HepG2 (cell line): ENCODE results near the gene RPL23. TPM values are rescaled to one million over a fixed set of nuclear protein-coding genes. Genes with fewer than 3 reads are reported as not detected.

Source experiments
- ATF7-NPFF ChIP-seq: sonication (generic); formaldehyde crosslinking; IDR thresholded peaks from 2 replicates; pipeline ENCODE4 v1.8.1; 2023; ENCODE audit warnings: mild to moderate bottlenecking, low read depth, missing genetic modification reagents, moderate library complexity
- CEBPG ChIP-seq: IDR thresholded peaks from 2 replicates; pipeline ENCODE4 v1.6.1; 2016
- ERF ChIP-seq: IDR thresholded peaks from 2 replicates; pipeline ENCODE4 v1.6.1; 2018; ENCODE audit warnings: missing biosample characterization, missing genetic modification reagents
- GRHL1 ChIP-seq: sonication (generic); formaldehyde crosslinking; conservative IDR thresholded peaks from 2 replicates; pipeline ENCODE4 v1.8.0; 2022; ENCODE audit warnings: missing genetic modification reagents
- HNF1A ChIP-seq, 2 experiments: sonication (generic) in 1 of 2; formaldehyde crosslinking in 1 of 2; IDR thresholded peaks; 2 replicates each; pipeline versions ENCODE4 v1.4.0 to v1.6.1; 2016 to 2020; ENCODE audit warnings: borderline replicate concordance in 1 of 2, low read depth in 1 of 2, mild to moderate bottlenecking in 1 of 2, missing genetic modification reagents in 1 of 2
- HNF4A ChIP-seq: sonication (generic); formaldehyde crosslinking; IDR thresholded peaks from 2 replicates; pipeline ENCODE4 v1.4.0; 2020; ENCODE audit warnings: missing genetic modification reagents
- HOXA9 ChIP-seq: sonication (generic); formaldehyde crosslinking; IDR thresholded peaks from 2 replicates; pipeline ENCODE4 v1.8.1; 2022; ENCODE audit warnings: missing genetic modification reagents, mild to moderate bottlenecking, moderate library complexity, borderline replicate concordance
- KLF9 ChIP-seq: IDR thresholded peaks from 2 replicates; pipeline ENCODE4 v1.6.1; 2016; ENCODE audit warnings: low read depth
- MBNL3 ChIP-seq: fragments of 250-450 bp; sonication (Bioruptor Pico); conservative IDR thresholded peaks from 2 replicates; pipeline ENCODE4 v1.8.0; 2022; ENCODE audit warnings: mild to moderate bottlenecking, inconsistent platforms
- NR1H2 ChIP-seq: sonication (generic); formaldehyde crosslinking; IDR thresholded peaks from 2 replicates; pipeline ENCODE4 v1.8.1; 2022; ENCODE audit warnings: low read depth, missing genetic modification reagents, borderline replicate concordance
- POLR2AphosphoS2 ChIP-seq: IDR thresholded peaks from 2 replicates; pipeline ENCODE4 v1.6.1; 2011; ENCODE audit warnings: low read depth, low read length, improper control_type of control experiment
- RAD21 ChIP-seq: fragments of 450-650 bp; formaldehyde crosslinking; IDR thresholded peaks from 2 replicates; pipeline ENCODE4 v1.5.0; 2020; ENCODE audit warnings: mild to moderate bottlenecking
- SYNCRIP ChIP-seq: fragments of 200-400 bp; formaldehyde crosslinking; IDR thresholded peaks from 2 replicates; pipeline ENCODE4 v1.6.1; 2018; ENCODE audit warnings: mild to moderate bottlenecking, low read depth, low read length; ENCODE audit not compliant: insufficient read depth
- ZBTB33 ChIP-seq: sonication (generic); formaldehyde crosslinking; IDR thresholded peaks from 2 replicates; pipeline ENCODE4 v1.4.0; 2020; ENCODE audit warnings: missing genetic modification reagents
- ZEB1 ChIP-seq: IDR thresholded peaks from 2 replicates; pipeline ENCODE4 v1.6.1; 2012; ENCODE audit warnings: mild to moderate bottlenecking, low read depth, inconsistent platforms; ENCODE audit not compliant: insufficient replicate concordance
- ZMYM3 ChIP-seq: sonication (generic); formaldehyde crosslinking; IDR thresholded peaks from 2 replicates; pipeline ENCODE4 v1.5.1; 2020; ENCODE audit warnings: mild to moderate bottlenecking, missing genetic modification reagents
- ZNF317 ChIP-seq: sonication (generic); formaldehyde crosslinking; IDR thresholded peaks from 2 replicates; pipeline ENCODE4 v1.5.0; 2020; ENCODE audit warnings: mild to moderate bottlenecking, missing genetic modification reagents
- polyA plus RNA-seq, 8 experiments: library from polyadenylated mRNA; depleted of rRNA in 3 of 8; stranded (reverse) in 7 of 8; unstranded in 1 of 8; fragments of >200 nt; fragmentation: Illumina TruSeq in 4 of 8; extraction: Trizol in 4 of 8; gene quantifications; 2 replicates each; pipeline versions ENCODE4 v1.2.1 to v1.2.3, GENCODE V29; 2011 to 2016; ENCODE audit warnings: low read depth in 4 of 8, missing spikeins in 1 of 8, mixed read lengths in 1 of 8; ENCODE audit not compliant: insufficient read depth in 1 of 8
- total RNA-seq, 5 experiments: library from RNA; depleted of rRNA; stranded (reverse); fragments of >200 nt; fragmentation: Illumina TruSeq; extraction: Trizol; gene quantifications; 2 replicates each; pipeline ENCODE4 v1.2.3, GENCODE V29; 2016; ENCODE audit warnings: low read depth in 1 of 5

RPL23 gene
- total and polyA plus RNA-seq, 2 of the 13 experiments (the other 11 are each of a cell fraction or from before 2014, with no cell fraction given), result 2,790 to 4,860 TPM

GRCh38 chr17:38869526-38870258, 16.2 kb upstream of the RPL23 start, which contains the start of gene LASP1 (continued):
- TF ChIP-seq GRHL1 (CRISPR knock-in tag), result no peak
- peak; percentile 38 for TF ChIP-seq ATF7-NPFF (CRISPR knock-in tag)
- TF ChIP-seq ZMYM3 (CRISPR knock-in tag), result 0 out of 2 replicates have a peak, but pooled peaks have one; percentile 8
- peak; percentile 88 for TF ChIP-seq ERF (CRISPR knock-in tag)
- TF ChIP-seq POLR2AphosphoS2, result 0 out of 2 replicates have a peak, but pooled peaks have one; percentile 62
- peak; percentile 86 for TF ChIP-seq ZNF317 (CRISPR knock-in tag)
- no peak for TF ChIP-seq HNF1A (IDR thresholded peaks at IDR 0.05; ENCODE audit: low read depth)
- TF ChIP-seq HNF1A (CRISPR knock-in tag; IDR thresholded peaks at IDR 0.05; ENCODE audit: borderline replicate concordance), result 0 out of 2 replicates have a peak, but pooled peaks have one; percentile 43
- TF ChIP-seq ZBTB33 (CRISPR knock-in tag), result no peak
- peak; percentile 39 for TF ChIP-seq ZEB1
- TF ChIP-seq RAD21 (CRISPR knock-in tag), result peak; percentile 23
- no peak for TF ChIP-seq CEBPG (CRISPR knock-in tag)
- TF ChIP-seq SYNCRIP, result no peak
- TF ChIP-seq NR1H2 (CRISPR knock-in tag), result peak; percentile 21; the same call in 1 of the 2 replicates
- TF ChIP-seq KLF9, result no peak
- no peak for TF ChIP-seq MBNL3 (CRISPR knock-in tag)
- no peak; the same call in 1 of the 2 replicates for TF ChIP-seq HOXA9 (CRISPR knock-in tag)
- no peak for TF ChIP-seq HNF4A (CRISPR knock-in tag)
